NB4 (cell line): ENCODE data around the gene EXD3.
"Not testable (repeated sequence)": the region's sequence is repeated elsewhere in the genome, so short reads cannot be mapped to it uniquely, and the experiment has no call there.

Source experiments
- DNase-seq: peaks from one replicate; pipeline ENCODE4 v3.0.0; 2010; ENCODE audit warnings: low read depth
- H3K4me3 ChIP-seq: one replicate; pipeline ENCODE4 v1.5.1; 2011; ENCODE audit warnings: mild to moderate bottlenecking, low read depth, low read length, moderate library complexity
- MYC ChIP-seq: IDR thresholded peaks from 2 replicates; pipeline ENCODE4 v1.6.1; 2011; ENCODE audit warnings: low read depth, low read length
- POLR2A ChIP-seq: IDR thresholded peaks from 2 replicates; pipeline ENCODE4 v1.6.1; 2011; ENCODE audit warnings: mild to moderate bottlenecking; ENCODE audit not compliant: insufficient read length; ENCODE audit errors: extremely low read depth
- TF ChIP-seq, protein P1 (sequence below): IDR thresholded peaks from one replicate; pipeline ENCODE4 v1.5.1; 2012; ENCODE audit warnings: low read depth, low read length
- TF ChIP-seq, protein P2 (sequence below): IDR thresholded peaks from 2 replicates; pipeline ENCODE4 v1.6.1; 2011; ENCODE audit warnings: low read depth, low read length

The EXD3 gene

DNA sequence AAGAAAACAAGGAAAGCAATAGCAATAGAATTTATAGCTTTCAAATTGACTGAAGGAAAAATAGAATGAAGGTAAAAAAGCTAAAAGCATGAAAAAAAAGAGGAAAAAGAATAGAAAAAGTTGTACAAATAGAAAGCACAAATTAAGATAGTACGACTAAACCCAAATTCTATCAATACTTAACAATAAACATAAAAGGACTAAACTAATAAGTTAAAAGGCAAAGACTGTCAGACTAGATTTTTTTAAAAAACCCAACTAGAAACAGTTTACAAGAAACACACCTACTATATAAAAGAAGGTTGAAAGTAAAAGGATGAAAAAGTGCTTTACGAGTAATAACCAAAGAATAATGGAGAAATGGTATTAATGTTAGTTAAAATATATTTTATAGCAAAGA lies 86.2 kb downstream of the EXD3 start:
- no peak for DNase-seq
- TF ChIP-seq, protein P1, sequence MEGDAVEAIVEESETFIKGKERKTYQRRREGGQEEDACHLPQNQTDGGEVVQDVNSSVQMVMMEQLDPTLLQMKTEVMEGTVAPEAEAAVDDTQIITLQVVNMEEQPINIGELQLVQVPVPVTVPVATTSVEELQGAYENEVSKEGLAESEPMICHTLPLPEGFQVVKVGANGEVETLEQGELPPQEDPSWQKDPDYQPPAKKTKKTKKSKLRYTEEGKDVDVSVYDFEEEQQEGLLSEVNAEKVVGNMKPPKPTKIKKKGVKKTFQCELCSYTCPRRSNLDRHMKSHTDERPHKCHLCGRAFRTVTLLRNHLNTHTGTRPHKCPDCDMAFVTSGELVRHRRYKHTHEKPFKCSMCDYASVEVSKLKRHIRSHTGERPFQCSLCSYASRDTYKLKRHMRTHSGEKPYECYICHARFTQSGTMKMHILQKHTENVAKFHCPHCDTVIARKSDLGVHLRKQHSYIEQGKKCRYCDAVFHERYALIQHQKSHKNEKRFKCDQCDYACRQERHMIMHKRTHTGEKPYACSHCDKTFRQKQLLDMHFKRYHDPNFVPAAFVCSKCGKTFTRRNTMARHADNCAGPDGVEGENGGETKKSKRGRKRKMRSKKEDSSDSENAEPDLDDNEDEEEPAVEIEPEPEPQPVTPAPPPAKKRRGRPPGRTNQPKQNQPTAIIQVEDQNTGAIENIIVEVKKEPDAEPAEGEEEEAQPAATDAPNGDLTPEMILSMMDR, result no peak
- TF ChIP-seq, protein P2, sequence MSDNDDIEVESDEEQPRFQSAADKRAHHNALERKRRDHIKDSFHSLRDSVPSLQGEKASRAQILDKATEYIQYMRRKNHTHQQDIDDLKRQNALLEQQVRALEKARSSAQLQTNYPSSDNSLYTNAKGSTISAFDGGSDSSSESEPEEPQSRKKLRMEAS, result no peak
- TF ChIP-seq MYC (no peak), POLR2A (no peak)
- H3K4me3 ChIP-seq, result no peak overlapping the region

DNA sequence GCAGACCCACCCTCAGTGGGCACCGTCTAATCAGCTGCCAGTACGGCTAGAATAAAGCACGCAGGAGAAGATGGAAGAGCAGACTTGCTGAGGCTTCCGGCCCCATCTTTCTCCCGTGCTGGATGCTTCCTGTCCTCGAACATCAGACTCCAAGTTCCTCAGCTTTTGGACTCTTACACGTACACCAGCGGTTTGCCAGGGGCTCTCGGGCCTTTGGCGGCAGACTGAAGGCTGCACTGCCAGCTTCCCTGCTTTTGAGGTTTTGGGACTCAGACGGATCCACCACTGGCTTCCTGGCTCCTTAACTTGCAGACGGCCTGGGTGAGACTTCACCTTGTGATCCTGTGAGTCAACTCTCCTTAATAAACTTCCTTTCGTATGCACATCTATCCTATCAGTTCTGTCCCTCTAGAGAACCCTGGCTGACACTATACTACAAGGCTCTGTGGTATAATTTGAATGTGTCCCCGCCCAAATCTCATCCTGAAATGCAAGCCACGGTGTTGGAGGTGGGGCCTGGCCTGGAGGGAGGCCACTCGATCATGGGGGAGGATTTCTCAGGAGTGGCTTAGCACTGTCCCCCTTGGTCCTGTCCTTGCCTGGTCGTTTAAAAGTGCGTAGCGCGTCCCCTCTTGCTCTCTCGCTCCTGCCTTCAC lies 89.8 kb downstream of the EXD3 start:
- H3K4me3 ChIP-seq, result no peak overlapping the region

DNA sequence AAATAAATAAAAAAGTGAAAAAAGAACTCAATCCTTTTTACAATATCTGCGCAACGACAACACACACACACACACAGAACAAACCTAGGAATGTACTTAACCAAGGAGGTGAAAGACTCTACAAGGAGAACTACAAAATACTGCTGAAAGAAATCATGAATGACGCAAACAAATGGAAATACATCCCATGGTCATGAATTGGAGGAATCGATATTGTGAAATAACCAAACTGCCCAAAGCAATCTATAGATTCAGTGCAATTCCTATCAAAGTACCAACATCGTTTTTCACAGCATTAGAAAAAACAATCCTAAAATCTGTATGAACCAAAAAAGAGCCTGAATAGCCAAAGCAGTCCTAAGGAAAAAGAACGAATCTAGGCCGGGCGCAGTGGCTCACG lies 91.0 kb downstream of the EXD3 start:
- DNase-seq, result no peak
- H3K4me3 ChIP-seq, result no peak overlapping the region
- TF ChIP-seq MYC (no peak), POLR2A (no peak)
- TF ChIP-seq, protein P2, result no peak
- TF ChIP-seq, protein P1, result no peak

More for the DNA sequence above, 89.8 kb downstream of the EXD3 start:
- TF ChIP-seq POLR2A (no peak), MYC (no peak)
- TF ChIP-seq, protein P1, result no peak
- TF ChIP-seq, protein P2, result no peak
- DNase-seq, result no peak

DNA sequence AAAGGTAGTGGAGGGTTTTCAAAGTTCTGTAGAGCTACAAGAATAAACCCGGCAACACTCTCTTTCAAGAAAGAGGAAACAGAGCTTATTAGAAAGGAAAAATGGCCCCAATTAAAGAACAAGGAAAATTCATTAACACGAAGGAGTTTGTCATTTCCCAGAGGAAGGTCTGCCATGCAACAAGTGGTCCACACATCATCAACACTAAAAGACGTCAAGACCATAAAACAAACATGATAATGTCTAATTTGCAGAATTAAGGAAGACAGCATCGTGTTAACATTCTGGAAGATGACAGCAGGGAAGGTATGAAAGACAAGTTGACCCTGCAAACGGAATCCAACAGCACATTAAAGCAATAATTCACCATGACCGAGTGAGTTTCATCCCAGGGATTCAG lies 92.3 kb downstream of the EXD3 start:
- no peak for DNase-seq
- TF ChIP-seq, protein P2, result no peak
- TF ChIP-seq MYC (no peak), POLR2A (no peak)
- TF ChIP-seq, protein P1, result no peak
- no peak overlapping the region for H3K4me3 ChIP-seq

DNA sequence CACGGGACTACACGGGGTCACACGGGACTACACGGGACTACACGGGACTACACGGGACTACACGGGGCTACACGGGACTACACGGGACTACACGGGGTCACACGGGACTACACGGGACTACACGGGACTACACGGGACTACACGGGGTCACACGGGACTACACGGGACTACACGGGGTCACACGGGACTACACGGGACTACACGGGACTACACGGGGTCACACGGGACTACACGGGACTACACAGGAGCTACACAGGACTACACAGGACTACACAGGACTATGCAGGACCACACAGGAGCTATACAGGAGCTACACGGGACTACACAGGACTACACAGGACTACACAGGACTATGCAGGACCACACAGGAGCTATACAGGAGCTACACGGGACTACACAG lies 93.4 kb downstream of the EXD3 start:
- H3K4me3 ChIP-seq, DNase-seq: not testable (repeated sequence)

DNA sequence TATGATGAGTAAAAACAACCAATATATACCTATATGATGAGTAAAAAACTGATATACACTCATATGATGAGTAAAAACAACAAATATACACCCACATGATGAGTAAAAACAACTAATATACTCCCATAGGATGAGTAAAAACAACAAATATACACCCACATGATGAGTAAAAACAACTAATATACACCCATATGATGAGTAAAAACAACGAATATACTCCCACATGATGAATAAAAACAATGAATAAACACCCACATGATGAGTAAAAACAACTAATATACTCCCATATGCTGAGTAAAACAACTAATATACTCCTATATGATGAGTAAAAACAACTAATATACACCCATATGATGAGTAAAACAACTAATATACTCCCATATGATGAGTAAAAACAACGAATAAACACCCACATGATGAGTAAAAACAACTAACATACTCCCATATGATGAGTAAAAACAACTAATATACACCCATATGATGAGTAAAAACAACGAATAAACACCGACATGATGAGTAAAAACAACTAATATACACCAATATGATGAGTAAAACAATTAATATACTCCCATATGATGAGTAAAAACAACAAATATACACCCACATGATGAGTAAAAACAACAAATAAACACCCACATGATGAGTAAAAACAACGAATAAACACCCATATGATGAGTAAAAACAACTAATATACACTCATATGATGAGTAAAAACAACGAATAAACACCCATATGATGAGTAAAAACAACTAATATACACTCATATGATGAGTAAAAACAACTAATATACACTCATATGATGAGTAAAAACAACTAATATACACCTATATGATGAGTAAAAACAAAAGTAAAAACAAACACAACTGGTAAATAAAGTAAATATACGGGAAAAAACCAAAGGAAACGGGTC lies 95.1 kb downstream of the EXD3 start:
- DNase-seq, H3K4me3 ChIP-seq: not testable (repeated sequence)
